A673 (cell line): ENCODE data around the gene FAM234B. TPM values are rescaled to one million over a fixed set of nuclear protein-coding genes. Genes with fewer than 3 reads are reported as not detected.

Experiments
- BruUV-seq: library from RNA; stranded (reverse); fragments of 400-500 nt; replicated peaks from 2 replicates; lab custom pipeline; 2021; lab: Mats Ljungman, UMichigan
- CTCF ChIA-PET: fragments of 300-600 bp; sonication (Branson Sonifier 250); formaldehyde crosslinking; loops from one replicate; lab custom pipeline; 2022; ENCODE audit warnings: antibody characterized with exemption; lab: Charles Lee
- POLR2A ChIA-PET: fragments of 300-600 bp; sonication (Branson Sonifier 250); formaldehyde crosslinking; loops from one replicate; lab custom pipeline; 2022; ENCODE audit warnings: antibody characterized with exemption; ENCODE audit not compliant: low non-redundant PET; lab: Charles Lee
- DNase-seq: peaks from one replicate; pipeline ENCODE4 v3.0.0-alpha.2; 2015; ENCODE audit warnings: low spot score
- H3K27ac ChIP-seq: fragments of 200-600 bp; sonication (generic); 2 replicates; pipeline ENCODE4 v1.5.1; 2016; ENCODE audit warnings: mixed run types, low read depth, mild to moderate bottlenecking, mixed read lengths, antibody characterized with exemption, low read length; ENCODE audit not compliant: poor library complexity, severe bottlenecking
- H3K27me3 ChIP-seq: fragments of 200-600 bp; sonication (generic); replicated peaks from 2 replicates; pipeline ENCODE4 v1.6.1; 2017; ENCODE audit warnings: mixed run types, low read depth, mild to moderate bottlenecking, mixed read lengths, antibody characterized with exemption, low read length; ENCODE audit not compliant: insufficient read depth, poor library complexity
- H3K36me3 ChIP-seq: fragments of 200-600 bp; sonication (generic); 2 replicates; pipeline ENCODE4 v1.6.1; 2016; ENCODE audit warnings: mixed run types, mild to moderate bottlenecking, mixed read lengths, antibody characterized with exemption, low read length; ENCODE audit not compliant: insufficient read depth, poor library complexity, severe bottlenecking
- H3K4me1 ChIP-seq: fragments of 200-600 bp; sonication (generic); 2 replicates; pipeline ENCODE4 v1.6.1; 2017; ENCODE audit warnings: mixed run types, mild to moderate bottlenecking, mixed read lengths, antibody characterized with exemption, low read length; ENCODE audit not compliant: insufficient read depth, poor library complexity, severe bottlenecking
- H3K4me3 ChIP-seq: fragments of 200-600 bp; sonication (generic); 2 replicates; pipeline ENCODE4 v1.5.1; 2016; ENCODE audit warnings: low read depth, mixed run types, mild to moderate bottlenecking, mixed read lengths, low read length; ENCODE audit not compliant: poor library complexity, severe bottlenecking
- H3K9me3 ChIP-seq: fragments of 200-600 bp; sonication (generic); 2 replicates; pipeline ENCODE4 v1.6.1; 2016; ENCODE audit warnings: mixed run types, low read depth, mild to moderate bottlenecking, mixed read lengths, antibody characterized with exemption, low read length; ENCODE audit not compliant: poor library complexity, severe bottlenecking
- EZH2 ChIP-seq: fragments of 200-600 bp; sonication (generic); IDR thresholded peaks from 2 replicates; pipeline ENCODE4 v1.6.1; 2017; ENCODE audit warnings: borderline replicate concordance, low read depth, mild to moderate bottlenecking, mixed read lengths, antibody characterized with exemption, low read length; ENCODE audit not compliant: poor library complexity, severe bottlenecking
- intact Hi-C: fragments of 100-400 bp; cut with micrococcal nuclease; formaldehyde crosslinking; loops from one replicate; pipeline ENCODE4 v1.10.0; 2022; ENCODE audit not compliant: unreplicated experiment
- total RNA-seq: library from RNA; stranded (reverse); gene quantifications from 2 replicates; pipeline ENCODE4 v1.2.3, GENCODE V29; 2021
- TF ChIP-seq, protein P1 (sequence below): fragments of 300-800, 200-600 bp; sonication (generic); conservative IDR thresholded peaks from 2 replicates; pipeline ENCODE4 v1.5.1; 2017; ENCODE audit warnings: low read depth, mild to moderate bottlenecking, antibody characterized with exemption, low read length, moderate library complexity, mixed read lengths

The FAM234B gene
- total RNA-seq, 1 experiment from 2014 or later, result 11.8 TPM

DNA sequence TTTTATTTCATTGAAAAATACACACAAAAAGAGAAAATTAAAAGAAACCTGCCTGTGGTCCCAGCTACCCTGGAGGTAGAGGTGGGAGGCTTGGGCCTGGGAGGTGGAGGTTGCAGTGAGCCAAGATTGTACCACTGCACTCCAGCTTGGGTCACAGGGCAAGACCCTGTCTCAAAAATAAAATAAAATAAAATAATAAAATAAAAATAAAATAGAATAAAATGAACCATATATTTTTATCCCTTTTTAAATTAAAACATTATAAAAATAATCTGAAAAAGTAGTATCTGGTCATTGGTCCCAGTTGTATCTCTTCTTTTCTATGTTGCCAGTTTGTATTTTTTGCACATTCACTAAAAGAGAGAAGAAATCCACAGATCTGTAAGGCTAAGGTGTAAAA is 16.7 kb upstream of the FAM234B start:
- Histone ChIP-seq H3K36me3 (no peaks in the 10 kb centered on the region), H3K4me1 (no peaks in the 10 kb centered on the region), H3K4me3 (no peak overlapping the region), H3K27me3 (no peaks in the 10 kb centered on the region), H3K9me3 (no peaks in the 10 kb centered on the region), H3K27ac (no peak overlapping the region)
- TF ChIP-seq, protein P1, sequence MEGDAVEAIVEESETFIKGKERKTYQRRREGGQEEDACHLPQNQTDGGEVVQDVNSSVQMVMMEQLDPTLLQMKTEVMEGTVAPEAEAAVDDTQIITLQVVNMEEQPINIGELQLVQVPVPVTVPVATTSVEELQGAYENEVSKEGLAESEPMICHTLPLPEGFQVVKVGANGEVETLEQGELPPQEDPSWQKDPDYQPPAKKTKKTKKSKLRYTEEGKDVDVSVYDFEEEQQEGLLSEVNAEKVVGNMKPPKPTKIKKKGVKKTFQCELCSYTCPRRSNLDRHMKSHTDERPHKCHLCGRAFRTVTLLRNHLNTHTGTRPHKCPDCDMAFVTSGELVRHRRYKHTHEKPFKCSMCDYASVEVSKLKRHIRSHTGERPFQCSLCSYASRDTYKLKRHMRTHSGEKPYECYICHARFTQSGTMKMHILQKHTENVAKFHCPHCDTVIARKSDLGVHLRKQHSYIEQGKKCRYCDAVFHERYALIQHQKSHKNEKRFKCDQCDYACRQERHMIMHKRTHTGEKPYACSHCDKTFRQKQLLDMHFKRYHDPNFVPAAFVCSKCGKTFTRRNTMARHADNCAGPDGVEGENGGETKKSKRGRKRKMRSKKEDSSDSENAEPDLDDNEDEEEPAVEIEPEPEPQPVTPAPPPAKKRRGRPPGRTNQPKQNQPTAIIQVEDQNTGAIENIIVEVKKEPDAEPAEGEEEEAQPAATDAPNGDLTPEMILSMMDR, result no peak
- intact Hi-C loops, result no loop called here
- POLR2A ChIA-PET, result no interaction called here
- no TSS peak for BruUV-seq
- DNase-seq, result no peak
- CTCF ChIA-PET, result no interaction called here

DNA sequence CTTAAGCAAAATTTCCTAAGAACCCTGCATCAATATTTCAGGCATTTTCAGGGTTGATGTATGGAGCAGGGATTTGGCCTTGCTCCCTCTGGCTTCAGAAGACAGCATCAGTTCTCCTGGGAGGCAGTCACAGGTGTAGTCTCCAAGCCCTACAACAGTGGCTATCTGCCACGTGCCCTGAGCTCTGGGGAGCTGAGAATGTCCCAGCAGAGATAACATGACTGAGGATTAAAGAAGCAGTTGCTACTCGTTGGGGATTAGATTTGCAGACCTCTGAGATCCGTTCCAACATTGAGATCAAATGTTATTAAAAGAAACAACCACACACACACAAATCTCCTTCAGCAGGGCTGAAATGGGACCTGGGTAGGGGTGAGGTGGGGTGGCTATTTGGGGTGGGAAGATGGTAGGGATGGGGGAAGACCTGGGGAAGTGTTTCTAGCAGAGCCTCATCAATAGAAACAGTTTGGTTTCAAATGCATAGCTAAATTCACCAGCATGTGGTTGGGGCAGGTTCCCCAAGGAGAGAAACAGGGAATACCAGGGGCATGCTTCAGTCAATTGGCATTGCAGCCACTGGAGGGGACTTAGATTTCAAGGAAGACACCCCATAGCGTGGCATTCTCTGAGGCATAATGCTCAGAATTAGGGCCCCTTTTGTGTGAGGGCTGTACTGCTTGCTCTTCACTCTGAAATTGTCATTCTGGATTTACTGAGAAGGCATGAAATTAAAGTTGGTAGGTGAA is 15.2 kb upstream of the FAM234B start:
- CTCF ChIA-PET, result no interaction called here
- intact Hi-C loops, result no loop called here
- TF ChIP-seq, protein P1, result no peak
- TF ChIP-seq EZH2, result no peak

DNA sequence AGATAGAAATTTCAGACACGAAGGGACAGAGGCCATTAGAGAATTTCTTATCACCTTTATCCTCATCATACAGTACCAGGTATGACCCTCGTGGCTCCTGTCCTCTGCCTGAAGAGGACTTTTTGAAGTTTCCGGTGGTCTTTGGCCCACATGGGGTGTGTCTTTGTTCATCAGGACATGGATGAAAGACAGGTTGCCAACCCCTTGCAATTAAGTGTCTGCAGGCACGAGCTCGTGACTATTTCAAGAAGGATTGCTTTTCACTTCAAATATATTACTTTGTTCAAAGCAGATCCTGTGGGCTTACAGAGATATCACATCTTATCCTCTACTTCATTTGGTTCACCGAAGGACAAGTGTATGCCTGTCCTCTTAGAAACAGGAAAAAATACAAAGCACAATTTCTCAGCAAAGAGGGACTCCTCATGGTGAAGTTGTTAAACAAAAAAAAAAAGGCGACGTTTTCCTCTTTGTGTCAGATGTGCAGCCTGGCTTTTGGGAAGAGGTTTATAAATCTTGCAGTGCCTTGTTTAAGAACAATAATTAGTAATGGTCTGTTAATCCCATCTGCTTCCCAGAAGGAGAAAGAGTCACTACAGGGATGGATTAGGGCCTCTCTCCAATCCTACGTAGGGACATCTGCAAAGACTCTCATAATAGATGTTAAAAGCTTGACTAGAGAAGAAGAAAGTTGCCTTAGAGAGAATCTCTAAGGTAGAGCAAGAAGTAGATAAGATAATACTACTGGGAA is 13.5 kb upstream of the FAM234B start:
- TF ChIP-seq, protein P1, result no peak
- no peak for TF ChIP-seq EZH2
- H3K27ac ChIP-seq, result no peak overlapping the region
- POLR2A ChIA-PET, result interaction anchor here (0.7 kb wide), 1 partner anchor 14 kb away, joined by 3 read pairs; no protein-coding TSS in a partner anchor
- DNase-seq, result no peak
- no peaks in the 10 kb centered on the region for H3K4me1 ChIP-seq
- intact Hi-C loops, result no loop called here
- no TSS peak for BruUV-seq
- H3K4me3 ChIP-seq, result no peak overlapping the region
- H3K36me3 ChIP-seq, result no peaks in the 10 kb centered on the region
- H3K27me3 ChIP-seq, result no peaks in the 10 kb centered on the region
- H3K9me3 ChIP-seq, result no peaks in the 10 kb centered on the region
- CTCF ChIA-PET, result no interaction called here

More for the DNA sequence above, 15.2 kb upstream of the FAM234B start:
- Histone ChIP-seq H3K4me1 (no peaks in the 10 kb centered on the region), H3K4me3 (no peak overlapping the region), H3K27me3 (no peaks in the 10 kb centered on the region), H3K27ac (no peak overlapping the region), H3K36me3 (no peaks in the 10 kb centered on the region), H3K9me3 (no peaks in the 10 kb centered on the region)
- POLR2A ChIA-PET, result interaction anchor here (0.5 kb wide), 1 partner anchor 150 kb away, joined by 4 read pairs; no protein-coding TSS in a partner anchor
- BruUV-seq, result no TSS peak
- DNase-seq, result no peak
